Activated CD8-positive, alpha-beta memory T cell treated with anti-CD3 and anti-CD28 coated beads, Interleukin-2, amount 50 U/mL, for 1 hour (primary cell): ENCODE data around the gene TNFAIP2.

ENCODE experiments used
- DNase-seq: peaks from one replicate; pipeline ENCODE4 v3.0.0-alpha.2; 2020; ENCODE audit errors: extremely low read depth

TNFAIP2 gene

GRCh38 chr14:103122585-103122946 is 695 bp upstream of the TNFAIP2 start:
- no peak for DNase-seq

DNA sequence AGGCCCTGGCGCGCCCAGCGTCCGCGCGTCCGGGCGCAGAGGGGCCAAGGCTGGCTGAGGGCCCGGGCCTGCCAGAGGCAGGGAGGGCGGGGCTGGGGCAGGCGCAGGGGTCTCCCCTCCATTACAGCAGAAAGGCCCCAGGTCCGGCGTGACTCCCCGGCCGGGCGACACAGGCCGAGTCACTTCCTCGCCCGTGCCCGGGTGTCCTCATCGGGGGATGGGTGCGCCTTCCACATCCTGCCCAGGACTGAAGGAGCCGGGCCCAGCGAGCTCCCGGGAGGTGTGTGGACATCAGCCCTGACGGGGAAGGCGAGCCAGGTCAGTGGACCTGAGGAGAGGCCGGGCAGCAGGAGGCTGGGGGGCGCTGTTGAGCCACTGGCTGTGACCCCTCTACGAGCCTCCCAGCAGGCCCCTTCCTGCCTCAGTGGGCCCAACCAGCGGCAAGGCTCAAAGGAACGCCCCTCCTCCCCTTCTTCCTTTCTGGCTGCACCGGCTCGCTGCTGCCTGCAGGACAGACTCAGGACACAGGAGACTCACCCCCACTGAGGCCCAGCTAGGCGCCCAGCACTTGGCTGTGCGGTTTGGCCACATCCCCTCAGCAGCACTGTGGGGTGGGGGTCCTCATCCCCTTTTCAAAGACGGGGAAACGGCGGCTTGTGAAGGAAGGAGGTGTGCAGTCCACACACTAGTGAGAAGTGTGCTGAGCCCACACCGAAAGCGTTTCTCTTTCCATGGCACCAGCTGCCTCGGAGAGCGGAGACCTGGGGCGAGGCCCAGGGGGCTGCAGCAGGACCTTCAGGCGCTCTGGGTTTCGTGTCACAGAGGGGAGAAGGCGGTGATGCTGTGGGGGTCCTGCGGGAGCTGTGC is 606 bp downstream of the TNFAIP2 start:
- DNase-seq, result no peak

GRCh38 chr14:103124501-103125001 is 1.3 kb downstream of the TNFAIP2 start:
- no peak for DNase-seq

DNA sequence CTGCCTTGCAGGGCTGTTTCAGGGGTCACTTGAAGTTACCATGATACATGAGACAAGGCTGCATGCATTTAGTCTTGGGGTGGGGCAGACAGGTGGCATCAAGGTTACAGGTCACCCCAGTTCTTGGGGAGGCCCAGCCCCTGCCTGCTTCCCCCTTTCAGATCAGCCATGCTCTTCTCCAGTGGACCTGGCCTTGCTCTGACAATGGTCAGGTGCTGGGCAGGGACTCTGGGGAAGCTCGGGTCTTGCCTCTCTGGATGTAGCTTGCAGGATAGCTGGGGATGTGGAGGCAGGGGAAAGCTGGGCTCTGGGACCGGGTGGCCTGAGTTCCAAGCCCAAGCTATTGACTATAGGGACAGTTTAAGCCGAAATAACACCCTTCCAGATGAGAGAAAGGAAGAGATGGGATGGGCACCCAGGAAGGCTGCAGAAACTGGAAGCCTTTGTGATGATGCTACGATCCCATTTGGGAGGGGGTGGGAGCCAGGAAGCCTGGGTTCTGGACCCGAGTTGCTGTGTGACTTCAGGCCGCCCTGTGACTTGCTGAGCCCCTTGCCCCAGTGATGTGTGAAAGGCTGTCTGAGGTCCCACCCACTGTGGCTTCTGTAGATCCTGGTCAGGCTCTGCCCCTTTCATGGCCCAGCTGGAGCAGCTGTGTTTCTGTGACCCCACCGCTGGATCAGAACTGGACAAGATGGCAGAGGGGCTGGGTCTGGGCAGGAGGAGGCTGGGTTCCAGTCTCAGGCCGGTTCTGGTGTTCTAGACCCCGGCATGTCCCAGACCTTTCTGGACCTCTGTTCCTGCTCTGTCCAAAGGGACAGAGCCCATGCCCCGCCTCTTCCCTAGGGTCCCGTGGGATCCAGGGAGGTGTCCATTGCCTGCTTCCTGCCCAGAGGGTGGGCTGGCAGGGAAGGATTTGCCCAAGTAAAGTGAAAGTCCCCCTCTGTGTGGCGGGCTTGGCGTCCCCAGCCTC is 2.1 kb downstream of the TNFAIP2 start:
- no peak for DNase-seq

DNA sequence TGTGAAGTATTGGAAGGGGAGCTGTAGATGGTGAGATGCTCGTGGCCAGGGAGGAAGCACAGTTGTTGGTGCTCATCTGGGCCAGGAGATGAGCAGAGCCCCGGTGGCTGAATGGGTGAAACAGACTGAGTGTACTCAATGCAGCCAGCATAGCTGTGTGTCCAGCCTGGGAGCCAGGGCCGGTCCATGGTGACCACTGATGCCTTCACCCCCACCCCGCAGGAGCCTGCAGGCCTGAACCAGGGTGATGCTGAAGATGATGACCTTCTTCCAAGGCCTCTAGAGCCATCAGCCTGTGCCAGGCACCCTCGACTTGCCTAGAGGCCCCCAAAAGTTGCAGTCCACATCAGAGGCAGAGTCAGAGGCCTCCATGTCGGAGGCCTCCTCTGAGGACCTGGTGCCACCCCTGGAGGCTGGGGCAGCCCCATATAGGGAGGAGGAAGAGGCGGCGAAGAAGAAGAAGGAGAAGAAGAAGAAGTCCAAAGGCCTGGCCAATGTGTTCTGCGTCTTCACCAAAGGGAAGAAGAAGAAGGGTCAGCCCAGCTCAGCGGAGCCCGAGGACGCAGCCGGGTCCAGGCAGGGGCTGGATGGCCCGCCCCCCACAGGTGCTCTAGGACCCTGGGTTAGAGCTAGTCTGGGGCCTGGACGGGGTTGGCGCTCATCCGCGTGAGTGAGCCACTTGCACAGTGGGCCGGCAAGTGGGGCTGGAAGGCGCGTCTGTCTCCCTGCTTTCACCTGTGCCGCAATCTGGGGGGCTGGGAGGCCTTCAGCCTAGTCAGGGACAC is 3.0 kb downstream of the TNFAIP2 start:
- no peak for DNase-seq

DNA sequence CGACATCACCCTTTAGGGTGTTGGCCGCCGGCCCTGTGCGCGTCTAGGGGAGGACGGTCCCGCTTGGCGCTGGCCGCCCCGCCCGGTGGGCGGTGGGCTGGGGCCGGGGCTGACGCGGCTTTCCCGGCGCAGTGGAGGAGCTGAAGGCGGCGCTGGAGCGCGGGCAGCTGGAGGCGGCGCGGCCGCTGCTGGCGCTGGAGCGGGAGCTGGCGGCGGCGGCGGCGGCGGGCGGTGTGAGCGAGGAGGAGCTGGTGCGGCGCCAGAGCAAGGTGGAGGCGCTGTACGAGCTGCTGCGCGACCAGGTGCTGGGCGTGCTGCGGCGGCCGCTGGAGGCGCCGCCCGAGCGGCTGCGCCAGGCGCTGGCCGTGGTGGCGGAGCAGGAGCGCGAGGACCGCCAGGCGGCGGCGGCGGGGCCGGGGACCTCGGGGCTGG is 3.6 kb downstream of the TNFAIP2 start:
- DNase-seq, result no peak

- no peak for DNase-seq
Observed at GRCh38 chr14:103127356-103127755, 4.1 kb downstream of the TNFAIP2 start.

GRCh38 chr14:103127861-103128598 is 4.8 kb downstream of the TNFAIP2 start:
- DNase-seq, result no peak

DNA sequence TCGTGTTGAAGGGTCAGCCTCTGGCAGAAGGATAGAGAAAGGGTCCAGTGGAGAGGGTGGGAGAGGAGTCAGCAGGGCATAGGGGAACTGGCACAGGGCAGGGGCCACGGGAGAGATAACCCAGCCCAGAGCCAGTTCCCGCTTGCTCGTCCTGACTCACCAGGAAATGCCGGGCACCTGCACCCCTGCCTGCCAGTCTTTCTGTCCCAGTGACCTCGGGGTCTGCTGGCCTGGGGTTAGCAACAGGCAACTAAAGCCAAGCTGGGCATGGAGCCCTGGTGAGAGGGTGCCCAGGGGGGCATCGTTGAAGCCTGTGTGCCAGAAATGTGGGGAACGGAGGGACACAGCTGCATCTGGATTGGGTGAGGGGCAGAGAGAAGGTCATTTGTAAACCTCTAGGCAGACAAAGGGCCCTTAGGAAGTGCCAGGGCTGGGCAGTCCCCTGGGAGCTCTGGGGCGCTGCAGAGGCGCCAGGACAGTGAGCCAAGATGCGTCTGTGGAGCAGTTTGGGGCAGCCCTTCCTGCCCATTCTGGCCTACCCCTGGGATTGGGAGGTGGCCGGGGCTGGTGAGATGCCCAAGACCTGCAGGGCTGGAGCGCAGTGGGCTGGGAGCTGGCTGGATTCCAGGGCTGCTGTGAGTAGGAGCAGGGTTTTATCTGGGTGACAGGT is 5.5 kb downstream of the TNFAIP2 start:
- no peak for DNase-seq

DNA sequence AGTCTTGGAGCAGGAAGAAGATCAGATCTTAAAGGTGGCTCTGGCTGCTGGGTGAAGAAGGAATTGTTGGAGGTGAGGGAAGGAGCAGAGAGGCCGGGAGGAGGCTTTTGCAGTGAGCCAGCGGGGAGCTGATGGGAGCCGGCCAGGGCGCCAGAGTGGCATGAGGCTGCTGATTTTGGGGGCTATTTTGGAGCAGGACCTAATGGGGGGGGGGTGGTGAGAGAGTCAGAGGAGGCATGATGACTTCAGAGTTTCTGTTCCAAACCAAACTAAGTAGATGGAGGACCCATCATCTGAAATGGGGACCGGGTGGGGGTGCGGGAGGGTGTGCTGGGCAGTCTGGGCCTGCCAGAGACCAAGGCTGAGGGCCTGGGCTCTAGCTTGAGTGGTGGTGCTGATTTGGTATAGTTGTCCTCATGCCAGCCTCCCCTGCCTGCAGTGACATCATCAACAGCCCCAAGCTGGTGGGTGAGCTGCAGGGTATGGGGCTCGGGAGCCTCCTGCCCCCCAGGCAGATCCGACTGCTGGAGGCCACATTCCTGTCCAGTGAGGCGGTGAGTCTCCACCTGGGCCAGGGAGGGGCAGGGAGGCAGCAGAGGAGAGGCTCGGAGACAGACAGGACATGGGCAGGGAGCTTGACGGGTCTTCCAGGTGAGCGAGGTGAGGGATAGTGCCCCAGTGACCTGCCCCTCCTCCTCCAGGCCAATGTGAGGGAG is 6.2 kb downstream of the TNFAIP2 start:
- no peak for DNase-seq

- no peak for DNase-seq
Observed at GRCh38 chr14:103130017-103130764, 6.9 kb downstream of the TNFAIP2 start.

DNA sequence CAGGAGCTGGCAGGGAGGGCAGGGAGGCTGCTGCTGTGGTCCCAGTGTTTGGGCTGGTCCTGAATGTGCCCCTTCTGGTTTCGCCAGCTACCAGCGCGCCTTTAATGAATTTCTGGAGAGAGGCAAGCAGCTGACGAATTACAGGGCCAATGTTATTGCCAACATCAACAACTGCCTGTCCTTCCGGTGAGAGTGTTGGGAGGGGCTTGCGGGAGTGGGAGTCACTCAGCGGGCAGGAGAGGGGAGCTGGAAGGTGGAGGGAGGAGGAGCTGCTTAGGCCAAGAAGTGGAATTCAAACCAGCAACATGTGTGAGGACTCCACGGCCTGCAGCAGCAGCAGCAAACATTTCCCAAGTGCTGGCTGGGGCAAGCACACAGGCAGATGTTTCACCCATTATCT is 7.7 kb downstream of the TNFAIP2 start:
- DNase-seq, result no peak

DNA sequence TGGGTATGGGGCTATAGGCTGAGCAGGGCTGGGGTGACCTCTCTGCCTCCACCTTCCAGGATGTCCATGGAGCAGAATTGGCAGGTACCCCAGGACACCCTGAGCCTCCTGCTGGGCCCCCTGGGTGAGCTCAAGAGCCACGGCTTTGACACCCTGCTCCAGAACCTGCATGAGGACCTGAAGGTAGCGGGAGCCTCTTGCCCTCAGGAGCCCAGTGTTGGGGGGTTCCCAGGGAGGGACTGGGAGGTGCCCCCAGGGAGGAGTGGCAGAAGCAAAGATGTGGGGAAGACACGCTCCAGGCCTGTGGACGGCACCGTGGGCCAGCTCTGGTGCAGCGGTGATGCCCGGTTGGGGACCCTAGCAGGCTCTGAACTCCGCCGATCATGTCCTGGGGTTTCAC is 8.3 kb downstream of the TNFAIP2 start:
- no peak for DNase-seq

GRCh38 chr14:103132381-103133209 is 9.3 kb downstream of the TNFAIP2 start:
- no peak for DNase-seq

- no peak for DNase-seq
Observed at GRCh38 chr14:103133210-103134140, 10.2 kb downstream of the TNFAIP2 start.

DNA sequence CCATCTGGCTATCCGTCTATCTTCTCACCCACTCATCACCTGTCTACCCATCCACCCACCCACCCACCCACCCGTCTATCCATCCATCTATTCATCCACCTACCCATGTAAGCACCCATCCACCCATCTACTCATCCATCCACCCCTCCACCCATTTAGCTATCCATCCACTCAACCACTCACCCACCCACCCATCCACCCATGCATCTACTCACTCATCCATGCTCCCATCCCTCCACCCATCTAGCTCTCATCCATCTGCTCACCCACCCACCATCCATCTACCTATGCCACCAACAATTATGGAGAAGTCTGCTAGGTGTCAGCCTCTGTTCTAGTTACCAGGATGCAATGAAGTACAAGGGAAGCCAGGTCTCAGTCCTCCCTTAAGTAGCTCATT is 11.1 kb downstream of the TNFAIP2 start:
- DNase-seq, result no peak

GRCh38 chr14:103134919-103135318 is 11.7 kb downstream of the TNFAIP2 start:
- DNase-seq, result no peak
